ENCODE results near the gene SYK. TPM values are rescaled to one million over a fixed set of nuclear protein-coding genes. Genes with fewer than 3 reads are reported as not detected.

SYK gene
- polyA plus RNA-seq, 1 of the 3 experiments (the other 2 are of a cell fraction), result not detected

GRCh38 chr9:90891308-90892040 lies 89.9 kb downstream of the SYK start:
- Histone ChIP-seq H3K9ac (no peak overlapping the region), H3K4me2 (no peak overlapping the region), H3K9me2 (no peaks in the 10 kb centered on the region), H2AFZ (ENCODE audit: low read depth) (no peak overlapping the region), H3K4me3 (ENCODE audit: low read depth in 2 of 2, low read length in 1 of 2) (no peak overlapping the region), H3K36me3 (replicated peaks in 1 of 2; ENCODE audit: control insufficient read depth in 1 of 2, insufficient read depth in 2 of 2, low read length in 1 of 2) (no peaks in the 10 kb centered on the region), H3K9me3 (no peaks in the 10 kb centered on the region), H4K20me1 (ENCODE audit: insufficient read depth) (no peaks in the 10 kb centered on the region), H3K27me3 (ENCODE audit: insufficient read depth) (no peaks in the 10 kb centered on the region; the same call in 1 of the 2 replicates), H3K27ac (ENCODE audit: low read depth in 2 of 2, low read length in 1 of 2) (no peak overlapping the region), H3K79me2 (ENCODE audit: insufficient read depth) (no peaks in the 10 kb centered on the region), H3F3A (replicated peaks; ENCODE audit: insufficient read depth) (no peaks in the 10 kb centered on the region), H3K4me1 (ENCODE audit: control insufficient read depth in 1 of 2, insufficient read depth in 2 of 2, low read depth in 1 of 2, low read length in 1 of 2) (no peaks in the 10 kb centered on the region; a peak in 1 of 4 replicates)
- TF ChIP-seq RFX5 (IDR thresholded peaks at IDR 0.05; ENCODE audit: low read length), result no peak
- no peak for TF ChIP-seq CHD2 (IDR thresholded peaks at IDR 0.05; ENCODE audit: low read length, partially characterized antibody)
- TF ChIP-seq MXI1 (IDR thresholded peaks at IDR 0.05; ENCODE audit: low read depth, low read length), result no peak
- no peak for TF ChIP-seq RAD21 (IDR thresholded peaks at IDR 0.05; ENCODE audit: low read length)
- TF ChIP-seq EP300 (IDR thresholded peaks at IDR 0.05; ENCODE audit: borderline replicate concordance in 1 of 2, low read depth in 1 of 2, low read length in 1 of 2), result no peak
- no peak for TF ChIP-seq FOSL2 (IDR thresholded peaks at IDR 0.05; ENCODE audit: borderline replicate concordance, low read depth)
- no peak for TF ChIP-seq NFIC (IDR thresholded peaks at IDR 0.05; ENCODE audit: borderline replicate concordance)
- TF ChIP-seq GABPA (IDR thresholded peaks at IDR 0.05; ENCODE audit: low read depth), result no peak
- no peak for TF ChIP-seq TAF1 (IDR thresholded peaks at IDR 0.05; ENCODE audit: borderline replicate concordance, low read depth, low read length)
- no peak for TF ChIP-seq PBX3 (IDR thresholded peaks at IDR 0.05)
- no peak for TF ChIP-seq SMC3 (IDR thresholded peaks at IDR 0.05; ENCODE audit: low read depth, low read length)
- no peak for TF ChIP-seq IRF3 (IDR thresholded peaks at IDR 0.05; ENCODE audit: low read depth, low read length)
- TF ChIP-seq SIN3A (IDR thresholded peaks at IDR 0.05; ENCODE audit: borderline replicate concordance, low read depth, low read length), result no peak
- no peak for TF ChIP-seq JUND (IDR thresholded peaks at IDR 0.05)
- TF ChIP-seq USF1 (IDR thresholded peaks at IDR 0.05; ENCODE audit: borderline replicate concordance, low read depth), result no peak
- no peak for TF ChIP-seq GATA2 (CRISPR knock-in tag; IDR thresholded peaks at IDR 0.05)
- TF ChIP-seq CTCF (IDR thresholded peaks at IDR 0.05), result no peak
- ChIA-PET POLR2A (no interaction called here), CTCF (interaction anchor here (2.7 to 2.9 kb wide), 2 partner anchors 7 to 24 kb away, joined by 9 read pairs; no protein-coding TSS in a partner anchor)
- WGBS (ENCODE audit: low lambda C conversion rate), result 65% methylated on average over 8 of the region's 8 CpGs
- no peak for DNase-seq
